Activated CD8-positive, alpha-beta memory T cell treated with anti-CD3 and anti-CD28 coated beads for 1 hour (primary cell): Measurements from ENCODE around the gene CCDC121.
A peak's percentile ranks its signal among the peaks of the same experiment; 100 is the strongest.

Source experiments
- DNase-seq, 2 donors: peaks; one replicate each; pipeline ENCODE4 v3.0.0-alpha.2; 2020; ENCODE audit warnings: low read depth in 1 of 2; ENCODE audit errors: extremely low read depth in 1 of 2

Gene CCDC121

GRCh38 chr2:27628767-27629709 is at the start of gene CCDC121, which contains the start of gene GPN1:
CCDC121 (minus strand) TSS chr2:27629012; CDS start chr2:27627799, 1,213 bp downstream.
GPN1 (plus strand) TSS chr2:27629050; CDS start chr2:27629059, 9 bp downstream.
- peak; percentile 89 to 90 for DNase-seq

GRCh38 chr2:27672723-27673486 is 44.1 kb upstream of the CCDC121 start:
- no peak for DNase-seq

- no peak for DNase-seq
These were observed 42.4 kb upstream of the CCDC121 start for GRCh38 chr2:27671235-27671634.

DNA sequence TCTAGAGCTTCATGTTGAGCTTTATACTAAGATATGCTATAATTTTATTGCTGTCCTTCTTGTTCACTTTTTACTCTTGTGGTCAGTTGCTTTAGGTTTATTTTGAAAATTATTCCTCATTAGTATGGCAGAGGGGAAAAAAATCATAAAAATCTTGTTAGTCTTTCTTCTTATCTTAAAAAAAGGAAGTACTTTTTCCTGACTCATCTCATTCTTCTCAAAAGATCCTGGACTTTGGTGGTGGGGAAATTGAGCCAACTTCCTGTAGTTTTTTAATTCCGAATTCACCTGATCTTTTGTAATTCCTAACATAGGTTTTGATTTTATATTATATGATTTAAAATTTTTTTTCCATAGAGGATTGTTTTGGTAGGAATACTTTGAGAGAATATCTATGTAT is 38.6 kb upstream of the CCDC121 start:
- no peak for DNase-seq

DNA sequence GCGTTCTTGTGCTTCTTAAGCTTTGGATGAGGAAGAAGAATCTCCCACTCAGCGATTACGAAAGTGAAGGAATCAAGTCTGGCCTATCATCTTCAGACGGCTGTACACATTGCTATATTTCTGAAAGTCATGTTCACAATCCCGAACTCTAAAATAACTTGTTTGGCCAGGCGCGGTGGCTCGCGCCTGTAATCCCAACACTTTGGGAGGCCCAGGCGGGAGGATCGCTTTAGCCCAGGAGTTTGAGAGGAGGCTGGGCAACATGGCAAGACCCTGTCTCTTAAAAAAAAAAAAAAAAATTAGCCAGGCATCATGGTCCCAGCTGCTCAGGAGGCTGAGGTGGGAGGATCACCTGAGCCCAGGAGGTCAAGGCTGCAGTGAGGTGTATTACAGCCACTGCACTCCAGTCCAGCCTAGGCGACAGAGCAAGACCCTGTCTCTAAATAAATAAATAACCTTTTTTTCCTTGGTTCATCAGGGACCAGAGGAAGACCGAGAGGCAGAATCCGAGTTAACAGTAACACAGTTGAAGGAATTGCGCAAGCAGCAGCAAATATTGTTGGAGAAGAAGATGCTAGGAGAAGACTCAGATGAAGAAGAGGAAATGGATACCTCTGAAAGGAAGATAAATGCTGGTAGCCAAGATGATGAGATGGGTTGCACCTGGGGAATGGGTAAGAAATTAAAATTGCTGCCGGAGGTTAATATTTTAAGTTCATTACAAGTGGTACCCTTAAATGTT is 36.0 kb upstream of the CCDC121 start:
- DNase-seq = no peak

DNA sequence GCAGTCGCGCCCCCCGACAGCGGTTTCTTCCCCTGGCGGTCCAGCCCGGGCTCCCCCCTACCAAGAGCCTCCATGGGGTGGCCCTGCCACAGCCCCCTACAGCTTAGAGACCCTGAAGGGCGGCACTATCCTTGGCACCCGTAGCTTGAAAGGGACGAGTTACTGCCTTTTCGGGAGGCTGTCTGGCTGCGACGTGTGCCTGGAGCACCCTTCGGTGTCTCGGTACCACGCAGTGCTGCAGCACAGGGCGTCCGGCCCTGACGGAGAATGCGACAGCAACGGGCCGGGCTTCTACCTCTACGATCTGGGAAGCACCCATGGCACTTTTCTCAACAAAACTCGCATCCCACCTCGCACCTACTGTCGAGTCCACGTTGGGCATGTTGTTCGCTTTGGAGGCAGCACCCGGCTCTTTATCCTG is 35.4 kb upstream of the CCDC121 start:
- DNase-seq = no peak

- DNase-seq = peak; percentile 41 to 55
These were observed 34.7 kb upstream of the CCDC121 start, which contains the start of the genes SLC4A1AP and SUPT7L for GRCh38 chr2:27663285-27664153. SLC4A1AP (plus strand) TSS chr2:27663889; CDS start chr2:27663915, 26 bp downstream. SUPT7L (minus strand) TSS chr2:27663614; CDS start chr2:27662192, 1,422 bp downstream.

DNA sequence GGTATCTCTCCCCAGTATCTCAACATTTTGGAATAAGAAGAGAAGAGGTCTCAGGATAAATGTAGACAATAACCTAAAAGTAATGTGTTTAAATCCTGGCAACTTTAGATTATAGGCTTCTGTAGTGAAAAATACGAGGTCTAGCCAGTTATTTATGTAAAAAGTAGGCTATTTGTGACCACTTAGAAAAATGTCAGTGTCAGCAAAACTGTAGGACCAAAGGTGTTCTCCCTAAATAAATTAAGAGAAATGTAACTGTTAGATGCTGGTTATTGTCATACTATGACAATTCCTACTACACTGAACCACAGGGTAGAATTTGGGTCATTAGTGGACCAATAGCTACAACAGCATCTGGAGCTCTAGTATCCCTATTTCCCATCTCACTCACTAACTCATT is 32.6 kb upstream of the CCDC121 start:
- no peak for DNase-seq

- no peak for DNase-seq
These were observed 26.5 kb upstream of the CCDC121 start for GRCh38 chr2:27655155-27655951.

DNA sequence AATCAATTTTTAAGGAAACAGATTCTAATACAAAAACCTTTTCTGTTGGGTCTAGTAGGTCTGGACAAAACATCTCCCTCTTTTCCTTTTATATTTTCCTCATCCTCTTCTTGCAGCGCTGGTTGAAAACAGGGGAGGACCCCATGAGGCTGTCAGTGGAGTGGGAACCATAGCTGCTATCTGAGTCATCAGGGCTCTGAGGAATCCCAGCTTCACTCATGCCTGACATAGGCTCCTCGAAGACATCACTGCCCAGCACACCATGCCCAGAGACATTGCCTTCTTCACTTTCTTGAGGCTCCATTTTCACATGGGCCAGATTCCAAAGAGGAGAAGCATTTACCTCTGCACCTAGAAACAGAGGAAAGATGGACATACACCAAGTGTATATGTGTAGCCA is 24.6 kb upstream of the CCDC121 start:
- no peak for DNase-seq

DNA sequence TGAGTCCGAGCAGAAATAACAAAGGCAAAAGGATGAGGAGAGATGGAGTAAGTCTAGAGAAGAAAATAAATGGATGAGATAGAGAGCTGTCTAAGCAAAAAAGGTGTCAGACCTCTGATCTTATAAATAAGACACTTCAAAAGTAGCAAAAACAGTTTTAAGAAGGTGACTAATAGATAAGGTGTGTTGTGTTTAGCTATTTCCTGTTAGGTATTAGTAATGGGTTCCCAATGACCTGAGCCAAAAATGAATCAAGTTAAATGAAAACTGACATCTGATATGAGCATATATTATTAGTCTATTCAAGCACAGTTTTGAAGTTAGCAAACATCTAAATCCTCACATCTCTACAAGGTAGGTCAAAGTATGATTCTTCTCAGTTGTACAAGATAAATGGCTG is 24.0 kb upstream of the CCDC121 start:
- DNase-seq = no peak

DNA sequence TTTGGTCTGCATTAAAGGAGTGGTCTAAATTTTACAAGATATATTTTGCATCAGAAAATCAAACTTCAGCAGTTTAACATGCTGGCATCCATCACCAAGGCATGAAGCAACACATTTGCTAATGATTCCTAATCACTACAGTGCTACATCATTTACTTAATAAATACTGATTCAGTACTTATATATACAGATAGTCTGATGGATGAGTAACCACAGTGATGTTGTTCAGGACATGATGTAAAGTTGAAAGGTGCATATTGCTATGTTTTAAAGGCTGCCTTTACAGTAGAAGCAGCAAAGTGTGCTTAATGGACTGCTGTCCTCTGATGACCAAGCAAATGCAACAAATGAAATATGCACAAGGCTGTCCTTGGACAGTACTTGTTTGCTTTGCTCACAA is 23.5 kb upstream of the CCDC121 start:
- DNase-seq = no peak

DNA sequence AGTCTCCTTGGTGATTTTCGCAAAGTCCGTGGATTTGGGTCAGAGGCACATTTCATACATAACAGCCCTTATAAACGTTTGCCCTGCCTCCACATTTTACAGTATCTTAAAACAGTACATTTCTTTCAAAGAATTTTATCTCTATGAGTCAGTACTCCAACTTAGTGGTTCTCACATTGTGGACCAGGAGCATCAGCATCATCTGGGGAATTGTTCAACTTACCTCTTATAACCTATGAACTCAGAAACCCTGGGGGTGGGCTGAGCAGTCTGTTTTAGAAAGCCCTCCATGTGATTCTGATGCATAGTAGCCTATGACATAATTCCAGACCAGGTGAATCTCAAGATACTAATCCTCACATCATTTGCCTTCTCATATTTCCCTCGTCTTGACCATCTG is 22.2 kb upstream of the CCDC121 start:
- DNase-seq = no peak

GRCh38 chr2:27647737-27648136 is 18.9 kb upstream of the CCDC121 start:
- DNase-seq = no peak

- no peak for DNase-seq
These were observed 18.5 kb upstream of the CCDC121 start for GRCh38 chr2:27647289-27647688.

GRCh38 chr2:27645197-27645596 is 16.4 kb upstream of the CCDC121 start:
- DNase-seq = no peak

DNA sequence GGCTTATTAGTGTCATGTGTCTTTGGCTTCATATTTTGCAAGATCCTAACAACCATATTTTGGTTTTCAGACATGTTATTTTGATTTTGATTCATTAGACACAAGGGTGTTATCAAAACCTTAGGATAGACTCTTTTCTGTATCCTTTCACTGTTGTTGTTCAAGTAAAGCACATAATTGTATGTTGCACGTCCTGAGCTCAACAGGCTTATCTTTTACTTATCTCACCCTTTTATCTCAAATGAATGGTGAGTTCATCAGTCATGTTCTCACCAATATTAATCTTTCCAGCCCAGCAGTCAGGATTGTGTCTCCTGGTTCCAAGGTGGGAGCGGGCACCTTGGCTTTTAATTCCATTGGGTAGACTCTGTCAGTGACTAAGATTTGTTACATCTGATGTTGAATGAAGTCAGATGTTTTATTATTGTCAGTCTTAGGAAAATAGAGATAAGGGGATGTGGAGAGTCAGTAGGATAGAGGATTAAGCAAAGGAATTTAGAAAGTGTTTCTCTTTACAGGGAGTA is 12.0 kb upstream of the CCDC121 start:
- DNase-seq = no peak

DNA sequence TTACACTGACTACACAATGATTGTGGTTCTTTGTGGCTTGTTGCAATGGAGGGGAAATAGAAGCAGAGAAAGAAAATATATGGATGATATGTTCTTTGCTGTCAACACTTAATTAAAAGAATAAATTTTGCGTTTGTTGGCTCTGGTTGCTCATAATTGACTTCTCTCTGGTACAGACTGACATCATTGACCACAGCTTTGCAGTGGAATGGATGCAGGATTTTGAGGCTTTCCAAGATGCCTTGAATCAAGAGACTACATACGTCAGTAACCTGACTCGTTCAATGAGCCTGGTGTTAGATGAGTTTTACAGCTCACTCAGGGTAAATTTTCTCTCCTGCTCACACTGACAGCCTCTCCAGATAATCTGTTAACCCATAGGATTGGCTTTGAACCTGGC is 9.9 kb upstream of the CCDC121 start:
- DNase-seq = no peak
